Ascending aorta (tissue), 2 donors: ENCODE data around the gene TECR. TPM values are rescaled to one million over a fixed set of nuclear protein-coding genes. Genes with fewer than 3 reads are reported as not detected.

ENCODE experiments used
- DNase-seq, 2 donors: peaks; one replicate each; pipeline ENCODE4 v3.0.0-alpha.2; 2019; ENCODE audit warnings: low spot score in 2 of 2
- H3K27ac ChIP-seq, 2 donors: fragments of 200-600 bp; sonication (generic); one replicate each; pipeline ENCODE4 v1.5.1; 2016 to 2017; ENCODE audit warnings: mild to moderate bottlenecking in 1 of 2
- H3K27me3 ChIP-seq: fragments of 200-600 bp; sonication (generic); one replicate; pipeline ENCODE4 v1.5.1; 2017
- H3K36me3 ChIP-seq, 2 donors: fragments of 200-600 bp; sonication (generic); one replicate each; pipeline ENCODE4 v1.5.1; 2016
- H3K4me1 ChIP-seq, 2 donors: fragments of 200-600 bp; sonication (generic); one replicate each; pipeline ENCODE4 v1.5.1; 2016 to 2017; ENCODE audit warnings: mild to moderate bottlenecking in 1 of 2
- H3K4me3 ChIP-seq, 2 donors: fragments of 200-600 bp; sonication (generic); one replicate each; pipeline ENCODE4 v1.5.1; 2016 to 2017; ENCODE audit warnings: mild to moderate bottlenecking in 1 of 2
- H3K9me3 ChIP-seq, 2 donors: fragments of 200-600 bp; sonication (generic); one replicate each; pipeline ENCODE4 v1.5.1; 2016
- intact Hi-C: fragments of 100-400 bp; cut with DNase I; formaldehyde crosslinking; loops from one replicate; pipeline ENCODE4 v1.15.1; 2023
- total RNA-seq: library from RNA; depleted of rRNA; stranded (reverse); fragments of >200 nt; gene quantifications from one replicate; pipeline ENCODE4 v1.1.0, GENCODE V29; 2016
- TF ChIP-seq, protein P1 (sequence below), 3 experiments: fragments of 200-600 bp in 2 of 3; fragments of 450-650 bp in 1 of 3; sonication (generic) in 2 of 3; IDR thresholded peaks; one replicate each; pipeline ENCODE4 v1.5.1; 2016 to 2019; ENCODE audit warnings: antibody characterized with exemption in 3 of 3, mild to moderate bottlenecking in 1 of 3, moderate library complexity in 1 of 3

The TECR gene
- total RNA-seq, 1 donor from 2014 or later = 88.7 TPM

DNA sequence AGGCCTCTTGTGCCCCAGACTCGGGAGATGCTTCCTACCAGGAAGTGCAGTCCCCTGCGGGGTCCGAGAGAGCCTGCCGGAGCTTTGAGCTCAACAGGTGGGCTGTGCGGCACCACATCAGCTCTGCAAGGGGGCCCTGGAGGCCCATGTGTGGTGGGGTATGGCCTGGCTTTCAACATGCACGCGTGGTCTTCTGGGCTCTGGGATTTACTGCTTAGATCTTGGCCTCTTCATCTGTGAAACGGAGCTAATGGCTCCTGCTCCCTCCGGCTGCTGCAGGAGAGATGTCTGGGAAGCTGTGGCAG, 24.5 kb downstream of the TECR start:
- H3K9me3 ChIP-seq = no peaks in the 10 kb centered on the region
- H3K27ac ChIP-seq = no peak overlapping the region
- TF ChIP-seq, protein P1, sequence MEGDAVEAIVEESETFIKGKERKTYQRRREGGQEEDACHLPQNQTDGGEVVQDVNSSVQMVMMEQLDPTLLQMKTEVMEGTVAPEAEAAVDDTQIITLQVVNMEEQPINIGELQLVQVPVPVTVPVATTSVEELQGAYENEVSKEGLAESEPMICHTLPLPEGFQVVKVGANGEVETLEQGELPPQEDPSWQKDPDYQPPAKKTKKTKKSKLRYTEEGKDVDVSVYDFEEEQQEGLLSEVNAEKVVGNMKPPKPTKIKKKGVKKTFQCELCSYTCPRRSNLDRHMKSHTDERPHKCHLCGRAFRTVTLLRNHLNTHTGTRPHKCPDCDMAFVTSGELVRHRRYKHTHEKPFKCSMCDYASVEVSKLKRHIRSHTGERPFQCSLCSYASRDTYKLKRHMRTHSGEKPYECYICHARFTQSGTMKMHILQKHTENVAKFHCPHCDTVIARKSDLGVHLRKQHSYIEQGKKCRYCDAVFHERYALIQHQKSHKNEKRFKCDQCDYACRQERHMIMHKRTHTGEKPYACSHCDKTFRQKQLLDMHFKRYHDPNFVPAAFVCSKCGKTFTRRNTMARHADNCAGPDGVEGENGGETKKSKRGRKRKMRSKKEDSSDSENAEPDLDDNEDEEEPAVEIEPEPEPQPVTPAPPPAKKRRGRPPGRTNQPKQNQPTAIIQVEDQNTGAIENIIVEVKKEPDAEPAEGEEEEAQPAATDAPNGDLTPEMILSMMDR (IDR thresholded peaks at IDR 0.05) = no peak
- H3K36me3 ChIP-seq = peaks cover 0 to 5% of the 10 kb centered on the region in 2 donors
- no peak for DNase-seq
- no peak overlapping the region for H3K4me3 ChIP-seq
- H3K4me1 ChIP-seq = peaks cover 0 to 8% of the 10 kb centered on the region in 2 donors
- intact Hi-C loops = no loop called here
- no peaks in the 10 kb centered on the region for H3K27me3 ChIP-seq

DNA sequence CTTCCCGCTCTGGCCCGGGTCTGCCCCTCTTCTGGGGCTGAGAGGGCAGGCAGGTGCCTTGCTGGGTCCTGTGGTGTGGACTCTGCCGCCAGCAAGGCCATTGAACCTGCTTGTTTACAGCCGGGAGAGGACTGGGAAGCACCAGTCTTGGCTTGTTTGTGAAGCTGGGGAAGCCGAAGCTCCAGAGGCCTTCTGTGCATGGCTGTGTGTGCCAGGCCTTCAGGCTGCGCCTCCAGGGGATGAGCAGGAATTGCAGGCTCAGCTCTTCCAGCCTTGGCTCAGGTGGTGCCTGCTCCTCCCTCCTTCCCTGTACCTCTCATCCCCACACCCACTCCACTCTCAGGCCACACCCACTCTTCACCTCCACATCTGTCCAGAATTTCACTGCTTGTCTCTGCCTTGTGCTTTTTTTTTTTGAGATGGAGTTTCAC, 25.0 kb downstream of the TECR start:
- DNase-seq = no peak
- H3K4me3 ChIP-seq = no peak overlapping the region
- peaks cover 0 to 2% of the 10 kb centered on the region in 2 donors for H3K36me3 ChIP-seq
- TF ChIP-seq, protein P1 (IDR thresholded peaks at IDR 0.05) = no peak
- no peak overlapping the region for H3K27ac ChIP-seq
- intact Hi-C loops = no loop called here
- H3K27me3 ChIP-seq = no peaks in the 10 kb centered on the region
- no peaks in the 10 kb centered on the region for H3K9me3 ChIP-seq
- peaks cover 0 to 8% of the 10 kb centered on the region in 2 donors for H3K4me1 ChIP-seq

DNA sequence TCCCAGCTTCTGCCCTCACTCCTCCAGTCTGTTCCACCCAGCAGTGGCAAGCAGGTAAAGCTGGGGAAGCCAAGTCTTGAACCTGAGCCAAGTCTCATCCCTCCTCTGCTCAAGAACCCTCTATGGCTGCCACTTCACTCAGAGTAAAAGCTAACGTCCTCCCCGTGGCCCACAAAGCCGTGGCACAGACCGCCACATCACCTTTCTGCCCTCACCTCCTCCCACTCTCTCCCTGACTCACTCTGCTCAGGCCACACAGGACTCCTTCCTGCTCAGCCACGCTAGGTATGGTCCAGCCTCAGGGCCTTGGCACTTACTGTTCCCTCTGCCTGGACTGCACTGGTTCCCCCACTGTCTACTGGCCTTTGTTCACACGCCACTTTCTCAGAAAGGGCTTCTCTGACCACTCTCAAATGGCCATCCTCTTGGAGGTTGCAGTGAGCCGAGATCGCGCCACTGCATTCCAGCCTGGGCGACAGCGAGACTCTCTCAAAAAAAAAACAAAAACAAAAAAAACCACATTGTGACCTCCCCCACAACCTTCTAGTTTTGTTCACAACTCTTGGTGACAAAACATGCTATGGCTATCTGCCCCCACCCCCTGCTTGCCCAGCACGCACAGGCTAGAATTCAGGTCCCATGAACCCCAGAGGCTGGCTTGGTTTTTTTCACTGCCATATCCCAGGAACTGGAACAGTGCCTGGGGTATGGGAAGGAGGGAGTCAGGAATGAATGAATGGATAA, 26.7 kb downstream of the TECR start:
- H3K9me3 ChIP-seq = no peaks in the 10 kb centered on the region
- no peaks in the 10 kb centered on the region for H3K36me3 ChIP-seq
- no peak for DNase-seq
- intact Hi-C loops = loop anchor here (1.0 kb wide), 1 partner anchor 16 kb away; the partner anchor contains the start of gene NDUFB7
- H3K27me3 ChIP-seq = no peaks in the 10 kb centered on the region
- H3K4me3 ChIP-seq = peak overlapping the region in 1 of 2 donors; percentile 44
- peak overlapping the region in 1 of 2 donors; percentile 15 for H3K27ac ChIP-seq
- H3K4me1 ChIP-seq = peaks cover 0 to 14% of the 10 kb centered on the region in 2 donors
- TF ChIP-seq, protein P1 (IDR thresholded peaks at IDR 0.05) = no peak

DNA sequence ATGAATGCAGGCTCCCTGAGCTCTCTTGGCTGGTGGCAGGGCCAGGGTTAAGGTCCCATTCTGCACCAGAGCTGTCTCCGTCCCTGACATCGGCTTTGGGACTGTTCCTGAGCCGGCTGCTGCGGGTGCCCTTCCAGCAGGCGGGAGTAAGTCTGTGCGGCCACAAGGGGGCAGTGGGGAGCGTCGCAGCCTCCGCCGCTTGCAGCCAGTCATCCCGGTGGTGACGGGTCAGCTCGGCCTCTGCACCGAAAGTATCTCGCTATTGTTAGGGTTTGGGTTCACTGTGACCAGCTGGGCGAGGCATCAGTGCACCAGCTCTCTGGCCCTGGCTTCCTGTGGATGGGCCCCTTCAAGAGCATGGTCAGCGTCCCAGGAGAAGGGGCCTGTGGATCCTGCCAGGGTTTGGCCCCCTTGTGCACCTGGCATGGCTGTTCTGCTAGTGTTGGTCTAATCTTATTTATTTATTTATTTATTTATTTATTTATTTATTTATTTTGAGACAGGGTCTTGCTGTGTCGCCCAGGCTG, 27.3 kb downstream of the TECR start:
- TF ChIP-seq, protein P1 (IDR thresholded peaks at IDR 0.05) = peak; percentile 79 to 97 (median 96)
- intact Hi-C loops = loop anchor here (1.0 kb wide), 1 partner anchor 16 kb away; the partner anchor contains the start of gene NDUFB7
- no peaks in the 10 kb centered on the region for H3K36me3 ChIP-seq
- H3K27me3 ChIP-seq = no peaks in the 10 kb centered on the region
- H3K27ac ChIP-seq = peak overlapping the region in 1 of 2 donors; percentile 15
- H3K4me3 ChIP-seq = peak overlapping the region in 1 of 2 donors; percentile 44
- no peaks in the 10 kb centered on the region for H3K9me3 ChIP-seq
- peaks cover 5 to 20% of the 10 kb centered on the region in 2 donors for H3K4me1 ChIP-seq
- peak in 1 of 2 donors; percentile 79 for DNase-seq

DNA sequence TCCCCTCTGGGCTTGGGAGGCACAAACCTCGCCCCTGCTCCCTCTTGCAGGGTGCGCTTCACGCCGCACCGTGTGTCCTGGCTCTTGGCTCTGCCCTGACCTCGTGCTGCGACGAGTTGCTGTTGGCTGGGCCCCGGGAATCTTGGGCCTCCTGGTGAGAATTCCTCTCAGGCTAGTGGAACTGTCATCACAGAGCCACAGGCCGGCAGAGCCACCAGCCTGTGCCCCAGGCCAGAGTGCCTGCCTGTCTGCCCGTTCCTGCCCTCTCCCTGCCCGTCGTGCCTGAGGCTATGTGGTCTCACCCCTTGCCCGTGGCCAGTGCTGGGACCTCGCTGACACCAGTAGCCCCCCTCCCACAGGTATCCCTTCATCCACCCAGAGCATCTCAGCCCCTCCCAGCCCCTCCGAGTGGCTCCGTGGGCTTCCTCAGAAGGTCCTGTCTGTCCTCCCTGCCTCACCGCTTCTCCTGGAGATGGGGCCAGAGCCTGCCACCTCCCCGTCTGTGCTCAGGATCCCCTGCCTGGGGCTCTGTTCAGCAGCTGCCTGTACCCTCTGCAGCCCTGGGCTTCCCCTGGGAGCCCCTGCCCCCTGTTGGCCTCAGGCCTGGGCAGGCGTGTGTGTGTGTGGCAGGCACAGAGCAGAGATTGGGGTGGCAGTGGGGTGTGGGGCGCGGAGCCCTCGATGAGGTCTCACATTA, 29.1 kb downstream of the TECR start:
- TF ChIP-seq, protein P1 (IDR thresholded peaks at IDR 0.05) = no peak
- DNase-seq = no peak
- Histone ChIP-seq H3K4me3 (no peak overlapping the region), H3K4me1 (peaks cover 9 to 32% of the 10 kb centered on the region in 2 donors), H3K36me3 (no peaks in the 10 kb centered on the region), H3K9me3 (no peaks in the 10 kb centered on the region), H3K27ac (no peak overlapping the region), H3K27me3 (no peaks in the 10 kb centered on the region)
- intact Hi-C loops = no loop called here
